Fibroblast of lung (primary cell): Measurements from ENCODE around the gene RUSC1. TPM values are rescaled to one million over a fixed set of nuclear protein-coding genes. Genes with fewer than 3 reads are reported as not detected.
A peak's percentile ranks its signal among the peaks of the same experiment; 100 is the strongest.

ENCODE experiments used
- DNase-seq, 2 donors: peaks; one replicate each; pipeline versions ENCODE4 v3.0.0 to v3.0.0-alpha.2; 2010; ENCODE audit warnings: low read depth in 2 of 2
- H2AFZ ChIP-seq: 2 replicates; pipeline ENCODE4 v1.5.1; 2012; ENCODE audit warnings: low read length, control low read depth, inconsistent platforms
- H3K27ac ChIP-seq: 2 replicates; pipeline ENCODE4 v1.5.1; 2011; ENCODE audit warnings: low read length, control low read depth; ENCODE audit not compliant: insufficient read depth
- H3K27me3 ChIP-seq: 2 replicates; pipeline ENCODE4 v1.5.1; 2011; ENCODE audit warnings: mild to moderate bottlenecking, low read length; ENCODE audit not compliant: control insufficient read depth, insufficient read depth
- H3K36me3 ChIP-seq: 2 replicates; pipeline ENCODE4 v1.5.1; 2011; ENCODE audit warnings: low read length; ENCODE audit not compliant: control insufficient read depth, insufficient read depth
- H3K4me1 ChIP-seq: 2 replicates; pipeline ENCODE4 v1.5.1; 2011; ENCODE audit warnings: low read length; ENCODE audit not compliant: control insufficient read depth, insufficient read depth; ENCODE audit errors: extremely low read depth
- H3K4me2 ChIP-seq: 2 replicates; pipeline ENCODE4 v1.5.1; 2011; ENCODE audit warnings: low read length, control low read depth; ENCODE audit not compliant: insufficient read depth; ENCODE audit errors: extremely low read depth
- H3K4me3 ChIP-seq, 4 experiments: fragments of 200-600 bp in 1 of 4; sonication (generic) in 1 of 4; replicated peaks in 1 of 4; 2 replicates each; pipeline ENCODE4 v1.5.1; 2011 to 2016; ENCODE audit warnings: low read length in 4 of 4, low read depth in 3 of 4, mild to moderate bottlenecking in 3 of 4, control low read depth in 2 of 4, inconsistent platforms in 1 of 4, mixed read lengths in 1 of 4; ENCODE audit not compliant: insufficient read depth in 1 of 4; ENCODE audit errors: control extremely low read depth in 1 of 4
- H3K79me2 ChIP-seq: 2 replicates; pipeline ENCODE4 v1.5.1; 2012; ENCODE audit warnings: mild to moderate bottlenecking, low read length, inconsistent platforms; ENCODE audit not compliant: control insufficient read depth, insufficient read depth
- H3K9ac ChIP-seq: 2 replicates; pipeline ENCODE4 v1.5.1; 2011; ENCODE audit warnings: mild to moderate bottlenecking, low read length, control low read depth; ENCODE audit not compliant: insufficient read depth
- H3K9me3 ChIP-seq: 2 replicates; pipeline ENCODE4 v1.5.1; 2012; ENCODE audit warnings: low read depth, low read length; ENCODE audit not compliant: control insufficient read depth, insufficient read depth
- H4K20me1 ChIP-seq: 2 replicates; pipeline ENCODE4 v1.5.1; 2011; ENCODE audit warnings: low read length; ENCODE audit not compliant: control insufficient read depth, insufficient read depth; ENCODE audit errors: extremely low read depth
- CTCF ChIP-seq, 2 donors: IDR thresholded peaks in 1 of 2; conservative IDR thresholded peaks in 1 of 2; 1 replicate in 1 of 2; 2 replicates in 1 of 2; pipeline ENCODE4 v1.5.1; 2011 to 2012; ENCODE audit warnings: low read length in 2 of 2, control low read depth in 1 of 2, inconsistent platforms in 1 of 2, low read depth in 1 of 2, mild to moderate bottlenecking in 1 of 2
- EZH2 ChIP-seq: IDR thresholded peaks from 2 replicates; pipeline ENCODE4 v1.5.1; 2012; ENCODE audit warnings: low read length, control low read depth, mild to moderate bottlenecking; ENCODE audit errors: missing control alignments
- polyA plus RNA-seq, 2 donors: library from polyadenylated mRNA; depleted of rRNA in 1 of 2; stranded (reverse) in 1 of 2; unstranded in 1 of 2; fragments of >200 nt; gene quantifications; 2 replicates each; pipeline ENCODE4 v1.2.1, GENCODE V29; 2011 to 2012; ENCODE audit warnings: missing spikeins in 1 of 2
- total RNA-seq: library from RNA; depleted of rRNA; stranded (reverse); fragments of >200 nt; gene quantifications from 2 replicates; pipeline ENCODE4 v1.2.1, GENCODE V29; 2014

RUSC1 gene
- total and polyA plus RNA-seq, 2 donors (not counting 1 experiment from before 2014, with no cell fraction given), result 12.6 to 16.4 TPM

DNA sequence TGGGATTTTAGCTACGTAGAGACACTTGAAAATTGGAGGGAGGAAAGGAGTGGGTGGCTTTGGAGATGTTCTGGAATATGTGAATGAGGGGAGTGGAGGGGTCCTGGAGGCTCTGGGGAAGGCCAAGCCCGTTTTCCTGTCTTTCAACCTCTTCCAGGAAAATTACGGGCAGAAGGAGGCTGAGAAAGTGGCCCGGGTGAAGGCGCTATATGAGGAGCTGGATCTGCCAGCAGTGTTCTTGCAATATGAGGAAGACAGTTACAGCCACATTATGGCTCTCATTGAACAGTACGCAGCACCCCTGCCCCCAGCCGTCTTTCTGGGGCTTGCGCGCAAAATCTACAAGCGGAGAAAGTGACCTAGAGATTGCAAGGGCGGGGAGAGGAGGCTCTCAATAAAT is 442 bp upstream of the RUSC1 start:
- peaks cover 5% of the 10 kb centered on the region for H4K20me1 ChIP-seq
- H2AFZ ChIP-seq, result no peak overlapping the region
- H3K4me2 ChIP-seq, result peak overlapping the region; percentile 91
- H3K9me3 ChIP-seq, result no peaks in the 10 kb centered on the region
- H3K4me1 ChIP-seq, result peaks cover 23% of the 10 kb centered on the region
- H3K27ac ChIP-seq, result no peak overlapping the region
- no peak overlapping the region for H3K9ac ChIP-seq
- H3K79me2 ChIP-seq, result peaks cover 14% of the 10 kb centered on the region
- no peaks in the 10 kb centered on the region for H3K27me3 ChIP-seq
- TF ChIP-seq EZH2 (no peak), CTCF (conservative IDR thresholded peaks at IDR 0.05 in 1 of 2, IDR thresholded peaks at IDR 0.05 in 1 of 2; ENCODE audit: low read depth in 1 of 2, low read length in 2 of 2) (no peak)
- H3K36me3 ChIP-seq, result peaks cover 12% of the 10 kb centered on the region
- no peak for DNase-seq
- H3K4me3 ChIP-seq, result peak overlapping the region; percentile 48 to 93 (median 54)

DNA sequence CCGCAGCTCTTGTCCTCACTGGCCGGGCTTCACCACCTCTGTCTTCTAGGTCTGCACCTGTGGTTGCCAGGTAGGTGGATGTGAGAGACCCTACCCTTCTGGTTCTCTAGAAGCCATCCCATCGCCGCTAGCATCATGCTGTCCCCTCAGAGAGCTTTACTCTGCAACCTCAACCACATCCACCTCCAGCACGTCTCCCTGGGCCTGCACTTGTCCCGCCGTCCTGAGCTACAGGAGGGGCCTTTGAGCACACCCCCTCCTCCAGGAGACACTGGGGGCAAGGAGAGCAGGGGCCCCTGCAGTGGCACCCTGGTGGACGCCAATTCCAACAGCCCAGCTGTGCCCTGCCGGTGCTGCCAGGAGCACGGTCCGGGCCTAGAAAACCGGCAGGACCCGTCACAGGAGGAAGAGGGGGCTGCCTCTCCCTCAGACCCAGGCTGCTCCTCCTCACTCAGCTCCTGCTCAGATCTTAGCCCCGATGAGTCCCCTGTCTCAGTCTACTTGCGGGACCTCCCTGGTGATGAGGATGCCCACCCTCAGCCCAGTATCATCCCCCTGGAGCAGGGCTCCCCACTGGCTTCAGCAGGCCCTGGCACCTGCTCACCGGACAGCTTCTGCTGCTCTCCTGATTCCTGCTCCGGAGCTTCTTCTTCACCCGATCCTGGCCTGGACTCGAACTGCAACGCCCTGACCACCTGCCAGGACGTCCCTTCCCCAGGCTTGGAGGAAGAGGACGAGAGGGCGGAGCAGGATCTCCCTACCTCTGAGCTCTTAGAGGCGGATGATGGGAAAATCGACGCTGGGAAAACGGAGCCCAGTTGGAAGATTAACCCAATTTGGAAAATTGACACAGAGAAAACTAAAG is 1.2 kb downstream of the RUSC1 start:
- H4K20me1 ChIP-seq, result peaks cover 5% of the 10 kb centered on the region
- peaks cover 14% of the 10 kb centered on the region for H3K36me3 ChIP-seq
- H2AFZ ChIP-seq, result no peak overlapping the region
- peaks cover 17% of the 10 kb centered on the region for H3K79me2 ChIP-seq
- H3K27ac ChIP-seq, result peak overlapping the region; percentile 80
- peak overlapping the region; percentile 48 to 93 (median 62) for H3K4me3 ChIP-seq
- H3K4me1 ChIP-seq, result peaks cover 23% of the 10 kb centered on the region
- H3K4me2 ChIP-seq, result peak overlapping the region; percentile 91
- peak overlapping the region; percentile 26 for H3K9ac ChIP-seq
- TF ChIP-seq CTCF (conservative IDR thresholded peaks at IDR 0.05 in 1 of 2, IDR thresholded peaks at IDR 0.05 in 1 of 2; ENCODE audit: low read depth in 1 of 2, low read length in 2 of 2) (no peak), EZH2 (no peak)
- no peaks in the 10 kb centered on the region for H3K27me3 ChIP-seq
- H3K9me3 ChIP-seq, result no peaks in the 10 kb centered on the region
- no peak for DNase-seq

DNA sequence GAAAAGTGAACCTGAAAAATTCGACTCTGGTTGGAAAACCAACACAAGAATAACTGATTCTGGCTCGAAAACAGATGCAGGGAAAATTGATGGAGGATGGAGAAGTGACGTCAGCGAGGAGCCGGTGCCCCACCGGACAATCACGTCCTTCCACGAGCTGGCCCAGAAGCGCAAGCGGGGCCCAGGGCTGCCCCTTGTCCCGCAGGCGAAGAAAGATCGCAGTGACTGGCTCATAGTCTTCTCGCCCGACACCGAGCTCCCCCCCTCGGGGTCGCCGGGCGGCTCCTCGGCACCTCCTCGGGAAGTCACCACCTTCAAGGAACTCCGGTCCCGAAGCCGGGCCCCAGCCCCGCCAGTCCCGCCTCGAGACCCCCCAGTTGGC is 1.9 kb downstream of the RUSC1 start:
- Histone ChIP-seq H4K20me1 (peaks cover 5% of the 10 kb centered on the region), H3K4me2 (peak overlapping the region; percentile 91), H3K4me3 (peak overlapping the region; percentile 48 to 93 (median 62)), H3K4me1 (peaks cover 23% of the 10 kb centered on the region), H3K36me3 (peaks cover 16% of the 10 kb centered on the region), H3K9me3 (no peaks in the 10 kb centered on the region), H2AFZ (no peak overlapping the region), H3K79me2 (peaks cover 17% of the 10 kb centered on the region), H3K27me3 (no peaks in the 10 kb centered on the region), H3K27ac (peak overlapping the region; percentile 80), H3K9ac (peak overlapping the region; percentile 51)
- no peak for TF ChIP-seq EZH2
- TF ChIP-seq CTCF (conservative IDR thresholded peaks at IDR 0.05 in 1 of 2, IDR thresholded peaks at IDR 0.05 in 1 of 2; ENCODE audit: low read depth in 1 of 2, low read length in 2 of 2), result no peak
- peak; percentile 34 to 60 for DNase-seq
